ENCODE measurements around the gene MIX23. TPM values are rescaled to one million over a fixed set of nuclear protein-coding genes. Genes with fewer than 3 reads are reported as not detected.

Gene MIX23
- total and polyA plus RNA-seq, 4 donors = 10.6 to 18.6 (median 15.3) TPM

- DNase-seq (no peak), ATAC-seq (ENCODE audit: low FRiP score) (no peak)
- WGBS, 2 donors = 90 to 91% methylated on average over 4 of the region's 4 CpGs
- Histone ChIP-seq H3K36me3 (ENCODE audit: control insufficient read depth in 1 of 2, insufficient read depth in 2 of 2, low read length in 1 of 2) (no peaks in the 10 kb centered on the region), H3K4me3 (ENCODE audit: low read length in 2 of 2) (no peak overlapping the region), H3K4me1 (ENCODE audit: control insufficient read depth in 1 of 2, insufficient read depth in 2 of 2, low read length in 2 of 2) (no peaks in the 10 kb centered on the region), H3K27ac (ENCODE audit: low read depth in 1 of 2, low read length in 2 of 2) (no peak overlapping the region), H3K27me3 (ENCODE audit: control insufficient read depth in 1 of 2, insufficient read depth in 2 of 2, low read length in 1 of 2) (no peaks in the 10 kb centered on the region), H3K9me3 (ENCODE audit: control insufficient read depth, low read length) (peaks cover 2% of the 10 kb centered on the region)
- intact Hi-C loops (cut with DNase I) = no loop called here
Measured at GRCh38 chr3:122351612-122352011, 31.4 kb downstream of the MIX23 start.

- no peaks in the 10 kb centered on the region for H3K4me1 ChIP-seq (ENCODE audit: control insufficient read depth in 1 of 2, insufficient read depth in 2 of 2, low read length in 2 of 2)
- no peak overlapping the region for H3K4me3 ChIP-seq (ENCODE audit: low read length in 2 of 2)
- WGBS, 2 donors = 77 to 80% methylated on average over 5 of the region's 5 CpGs
- DNase-seq (no peak), ATAC-seq (ENCODE audit: low FRiP score) (no peak)
- H3K9me3 ChIP-seq (ENCODE audit: control insufficient read depth, low read length) = peaks cover 2% of the 10 kb centered on the region
- no peak overlapping the region for H3K27ac ChIP-seq (ENCODE audit: low read depth in 1 of 2, low read length in 2 of 2)
- no peaks in the 10 kb centered on the region for H3K36me3 ChIP-seq (ENCODE audit: control insufficient read depth in 1 of 2, insufficient read depth in 2 of 2, low read length in 1 of 2)
- no peaks in the 10 kb centered on the region for H3K27me3 ChIP-seq (ENCODE audit: control insufficient read depth in 1 of 2, insufficient read depth in 2 of 2, low read length in 1 of 2)
- intact Hi-C loops (cut with DNase I) = no loop called here
Measured at GRCh38 chr3:122350814-122351418, 32.1 kb downstream of the MIX23 start.

DNA sequence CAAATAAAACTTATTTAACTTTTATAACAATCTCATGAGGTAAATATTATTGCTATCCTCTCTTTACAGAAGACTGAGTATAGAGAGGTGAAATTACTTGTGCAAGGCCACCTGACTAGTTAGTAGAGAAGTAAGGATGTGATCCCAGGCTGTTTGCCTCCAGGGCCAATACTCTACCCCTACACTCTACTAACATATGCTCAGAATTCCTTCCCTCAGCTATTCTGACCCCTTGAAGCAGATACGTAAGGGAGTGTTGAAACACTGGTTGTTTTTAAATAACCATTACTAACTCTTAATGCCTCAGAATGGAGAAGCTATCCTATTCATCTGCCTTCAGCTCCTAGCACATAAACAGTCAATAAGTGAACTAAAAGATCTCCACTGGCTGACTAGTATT, 33.9 kb downstream of the MIX23 start:
- intact Hi-C loops (cut with DNase I) = no loop called here
- no peaks in the 10 kb centered on the region for H3K36me3 ChIP-seq (ENCODE audit: control insufficient read depth in 1 of 2, insufficient read depth in 2 of 2, low read length in 1 of 2)
- no peaks in the 10 kb centered on the region for H3K4me1 ChIP-seq (ENCODE audit: control insufficient read depth in 1 of 2, insufficient read depth in 2 of 2, low read length in 2 of 2)
- no peak overlapping the region for H3K4me3 ChIP-seq (ENCODE audit: low read length in 2 of 2)
- no peak for ATAC-seq (ENCODE audit: low FRiP score)
- no peak overlapping the region for H3K27ac ChIP-seq (ENCODE audit: low read depth in 1 of 2, low read length in 2 of 2)
- 65 to 70% methylated on average over 1 of the region's 1 CpG for WGBS, 2 donors
- H3K9me3 ChIP-seq (ENCODE audit: control insufficient read depth, low read length) = peaks cover 2% of the 10 kb centered on the region
- H3K27me3 ChIP-seq (ENCODE audit: control insufficient read depth in 1 of 2, insufficient read depth in 2 of 2, low read length in 1 of 2) = no peaks in the 10 kb centered on the region
- DNase-seq = no peak

GRCh38 chr3:122343654-122344053, 39.4 kb downstream of the MIX23 start:
- 63 to 74% methylated on average over 2 of the region's 2 CpGs for WGBS, 2 donors
- intact Hi-C loops (cut with DNase I) = no loop called here
- Histone ChIP-seq H3K36me3 (ENCODE audit: control insufficient read depth in 1 of 2, insufficient read depth in 2 of 2, low read length in 1 of 2) (no peaks in the 10 kb centered on the region), H3K9me3 (ENCODE audit: control insufficient read depth, low read length) (peaks cover 2% of the 10 kb centered on the region), H3K4me1 (ENCODE audit: control insufficient read depth in 1 of 2, insufficient read depth in 2 of 2, low read length in 2 of 2) (no peaks in the 10 kb centered on the region), H3K27me3 (ENCODE audit: control insufficient read depth in 1 of 2, insufficient read depth in 2 of 2, low read length in 1 of 2) (no peaks in the 10 kb centered on the region), H3K4me3 (ENCODE audit: low read length in 2 of 2) (no peak overlapping the region), H3K27ac (ENCODE audit: low read depth in 1 of 2, low read length in 2 of 2) (no peak overlapping the region)
- DNase-seq = no peak
- no peak for ATAC-seq (ENCODE audit: low FRiP score)

DNA sequence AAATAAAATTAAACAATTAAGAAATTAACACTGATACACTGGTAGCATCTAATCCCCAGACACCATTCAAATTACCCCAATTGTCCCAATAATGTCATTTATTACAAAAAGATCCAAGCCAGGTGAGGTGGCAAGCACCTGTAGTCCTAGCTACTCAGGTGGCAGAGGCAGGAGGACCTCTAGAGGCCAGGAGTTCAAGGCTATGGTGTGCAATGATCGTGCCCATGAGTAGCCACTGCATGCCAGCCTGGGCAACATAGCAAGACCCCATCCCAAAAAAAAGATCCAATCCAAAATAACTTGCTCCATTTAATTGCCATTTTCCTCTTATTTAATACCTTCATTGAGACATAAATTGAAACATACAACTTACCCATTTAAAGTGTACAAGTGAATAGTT, 40.2 kb downstream of the MIX23 start:
- no peak overlapping the region for H3K4me3 ChIP-seq (ENCODE audit: low read length in 2 of 2)
- ATAC-seq (ENCODE audit: low FRiP score) = no peak
- no peaks in the 10 kb centered on the region for H3K36me3 ChIP-seq (ENCODE audit: control insufficient read depth in 1 of 2, insufficient read depth in 2 of 2, low read length in 1 of 2)
- no peaks in the 10 kb centered on the region for H3K4me1 ChIP-seq (ENCODE audit: control insufficient read depth in 1 of 2, insufficient read depth in 2 of 2, low read length in 2 of 2)
- H3K27me3 ChIP-seq (ENCODE audit: control insufficient read depth in 1 of 2, insufficient read depth in 2 of 2, low read length in 1 of 2) = no peaks in the 10 kb centered on the region
- H3K9me3 ChIP-seq (ENCODE audit: control insufficient read depth, low read length) = peaks cover under 1% of the 10 kb centered on the region
- no peak for DNase-seq
- no peak overlapping the region for H3K27ac ChIP-seq (ENCODE audit: low read depth in 1 of 2, low read length in 2 of 2)
- intact Hi-C loops (cut with DNase I) = no loop called here
- 70 to 73% methylated on average over 1 of the region's 1 CpG for WGBS, 2 donors

DNA sequence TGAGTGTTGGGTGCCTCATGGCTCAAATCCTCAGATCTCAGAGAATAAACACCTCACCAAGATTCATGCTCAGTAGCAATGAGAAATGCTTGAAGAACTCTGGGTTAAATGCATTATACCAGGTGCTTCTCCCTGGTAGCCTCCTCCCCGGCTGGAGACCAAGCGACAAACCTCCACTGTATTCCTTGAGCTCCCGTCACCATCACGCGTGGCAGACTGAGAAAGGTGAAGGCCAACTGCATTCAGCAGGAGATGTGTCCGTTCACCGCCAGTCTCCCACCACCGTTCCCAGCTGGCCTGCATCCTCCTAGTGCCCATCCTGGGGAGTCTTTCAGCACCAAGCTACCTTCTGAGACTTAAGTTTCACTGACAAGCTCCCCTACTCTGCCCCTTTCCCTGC, 50.5 kb downstream of the MIX23 start:
- no peak for DNase-seq
- intact Hi-C loops (cut with DNase I) = no loop called here
- no peaks in the 10 kb centered on the region for H3K9me3 ChIP-seq (ENCODE audit: control insufficient read depth, low read length)
- no peak for ATAC-seq (ENCODE audit: low FRiP score)
- H3K36me3 ChIP-seq (ENCODE audit: control insufficient read depth in 1 of 2, insufficient read depth in 2 of 2, low read length in 1 of 2) = no peaks in the 10 kb centered on the region
- H3K4me1 ChIP-seq (ENCODE audit: control insufficient read depth in 1 of 2, insufficient read depth in 2 of 2, low read length in 2 of 2) = no peaks in the 10 kb centered on the region
- H3K27me3 ChIP-seq (ENCODE audit: control insufficient read depth in 1 of 2, insufficient read depth in 2 of 2, low read length in 1 of 2) = peaks cover 0 to 2% of the 10 kb centered on the region in 2 donors
- no peak overlapping the region for H3K4me3 ChIP-seq (ENCODE audit: low read length in 2 of 2)
- H3K27ac ChIP-seq (ENCODE audit: low read depth in 1 of 2, low read length in 2 of 2) = no peak overlapping the region
- 86 to 91% methylated on average over 8 of the region's 8 CpGs for WGBS, 2 donors

DNA sequence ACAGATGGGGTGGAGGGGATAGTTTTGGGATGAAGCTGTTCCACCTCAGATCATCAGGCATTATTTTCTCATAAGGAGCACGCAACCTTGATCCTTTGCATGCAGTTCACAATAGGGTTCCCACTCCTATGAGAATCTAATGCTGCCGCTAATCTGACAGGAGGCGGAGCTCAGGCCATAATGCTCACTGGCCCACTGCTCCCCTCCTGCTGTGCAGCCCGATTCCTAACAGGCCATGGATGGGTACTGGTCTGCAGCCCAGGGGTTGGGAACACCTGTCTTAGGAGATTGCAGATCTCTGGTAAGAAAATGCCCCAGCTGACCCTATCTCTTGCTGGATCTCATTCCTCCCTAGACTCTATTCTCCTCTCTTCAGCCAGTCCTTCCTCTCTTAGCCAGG, 51.1 kb downstream of the MIX23 start:
- DNase-seq (no peak), ATAC-seq (ENCODE audit: low FRiP score) (no peak)
- Histone ChIP-seq H3K27me3 (ENCODE audit: control insufficient read depth in 1 of 2, insufficient read depth in 2 of 2, low read length in 1 of 2) (peaks cover 0 to 2% of the 10 kb centered on the region in 2 donors), H3K4me1 (ENCODE audit: control insufficient read depth in 1 of 2, insufficient read depth in 2 of 2, low read length in 2 of 2) (no peaks in the 10 kb centered on the region), H3K9me3 (ENCODE audit: control insufficient read depth, low read length) (no peaks in the 10 kb centered on the region), H3K4me3 (ENCODE audit: low read length in 2 of 2) (no peak overlapping the region), H3K27ac (ENCODE audit: low read depth in 1 of 2, low read length in 2 of 2) (no peak overlapping the region), H3K36me3 (ENCODE audit: control insufficient read depth in 1 of 2, insufficient read depth in 2 of 2, low read length in 1 of 2) (no peaks in the 10 kb centered on the region)
- intact Hi-C loops (cut with DNase I) = no loop called here
- WGBS, 2 donors = 52 to 60% methylated on average over 4 of the region's 4 CpGs

DNA sequence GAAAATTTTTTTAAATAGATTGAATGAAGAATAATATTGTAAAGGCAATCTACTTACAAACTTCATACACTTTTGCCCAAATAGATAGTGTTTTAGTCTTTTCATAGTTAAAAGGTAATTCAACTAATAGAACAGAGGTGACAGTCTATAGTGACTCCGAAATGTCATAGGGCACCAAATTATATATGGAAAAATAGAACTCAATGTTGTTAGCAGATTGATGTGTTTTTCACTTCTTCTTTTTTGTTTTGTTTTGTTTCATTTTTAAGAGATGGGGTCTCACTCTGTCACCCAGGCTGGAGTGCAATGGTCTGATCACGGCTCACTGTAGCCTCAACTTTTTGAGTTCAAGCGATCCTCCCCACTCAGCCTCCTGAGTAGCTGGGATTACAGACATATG, 57.3 kb downstream of the MIX23 start:
- DNase-seq (no peak), ATAC-seq (ENCODE audit: low FRiP score) (no peak)
- Histone ChIP-seq H3K4me3 (ENCODE audit: low read length in 2 of 2) (no peak overlapping the region), H3K9me3 (ENCODE audit: control insufficient read depth, low read length) (peaks cover 3% of the 10 kb centered on the region), H3K4me1 (ENCODE audit: control insufficient read depth in 1 of 2, insufficient read depth in 2 of 2, low read length in 2 of 2) (no peaks in the 10 kb centered on the region), H3K36me3 (ENCODE audit: control insufficient read depth in 1 of 2, insufficient read depth in 2 of 2, low read length in 1 of 2) (no peaks in the 10 kb centered on the region), H3K27ac (ENCODE audit: low read depth in 1 of 2, low read length in 2 of 2) (no peak overlapping the region), H3K27me3 (ENCODE audit: control insufficient read depth in 1 of 2, insufficient read depth in 2 of 2, low read length in 1 of 2) (peaks cover 0 to 3% of the 10 kb centered on the region in 2 donors)
- intact Hi-C loops (cut with DNase I) = no loop called here
- WGBS, 2 donors = 91 to 92% methylated on average over 3 of the region's 3 CpGs

- H3K9me3 ChIP-seq (ENCODE audit: control insufficient read depth, low read length) = peaks cover 3% of the 10 kb centered on the region
- DNase-seq = no peak
- H3K4me1 ChIP-seq (ENCODE audit: control insufficient read depth in 1 of 2, insufficient read depth in 2 of 2, low read length in 2 of 2) = no peaks in the 10 kb centered on the region
- H3K27ac ChIP-seq (ENCODE audit: low read depth in 1 of 2, low read length in 2 of 2) = no peak within 1 kb of the TSS
- no peak for ATAC-seq (ENCODE audit: low FRiP score)
- H3K4me3 ChIP-seq (ENCODE audit: low read length in 2 of 2) = no peak within 1 kb of the TSS
- H3K36me3 ChIP-seq (ENCODE audit: control insufficient read depth in 1 of 2, insufficient read depth in 2 of 2, low read length in 1 of 2) = no peaks in the 10 kb centered on the region
- intact Hi-C loops (cut with DNase I) = no loop called here
- 63 to 64% methylated on average over 6 of the region's 6 CpGs for WGBS, 2 donors
- peaks cover 0 to 3% of the 10 kb centered on the region in 2 donors for H3K27me3 ChIP-seq (ENCODE audit: control insufficient read depth in 1 of 2, insufficient read depth in 2 of 2, low read length in 1 of 2)
Measured at GRCh38 chr3:122324871-122325323, 58.1 kb downstream of the MIX23 start, which contains the start of gene CSTA. Gene CSTA, plus strand, starts transcription at chr3:122325248. Its CDS starts 45 bp downstream, at chr3:122325293.

Measured in aorta (tissue), 5 donors.